ENCODE results near the gene LECT2.

DNA sequence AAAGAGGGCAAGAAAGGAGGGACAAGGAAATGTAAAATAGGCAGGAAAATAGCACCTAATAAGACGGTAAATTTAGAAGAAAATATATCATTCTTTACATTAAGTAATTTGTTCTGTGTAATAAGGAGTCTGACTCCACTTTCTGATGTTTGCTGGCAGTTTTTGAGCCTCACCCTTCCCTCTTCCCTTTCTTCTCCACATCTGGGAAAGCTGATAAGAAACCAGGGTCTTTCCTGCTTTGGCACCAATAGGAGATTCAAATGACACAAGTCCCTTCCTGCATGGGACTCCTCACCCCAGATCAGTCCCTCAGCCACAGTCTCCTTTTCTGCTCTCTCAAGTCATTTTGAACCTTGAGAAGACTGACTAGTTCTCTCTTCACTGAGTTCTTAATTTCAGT is 31.2 kb upstream of the LECT2 start:
- no peak for TF ChIP-seq SUZ12 (IDR thresholded peaks at IDR 0.05)
- no peak for TF ChIP-seq NFRKB (IDR thresholded peaks at IDR 0.05)
- no peak for TF ChIP-seq HDGF (IDR thresholded peaks at IDR 0.05; ENCODE audit: borderline replicate concordance)
- no peak for TF ChIP-seq FOXM1 (IDR thresholded peaks at IDR 0.05; ENCODE audit: borderline replicate concordance)
- no peak for TF ChIP-seq ARNT (IDR thresholded peaks at IDR 0.05)
- TF ChIP-seq ZNF384 (IDR thresholded peaks at IDR 0.05): no peak
- TF ChIP-seq L3MBTL2 (conservative IDR thresholded peaks at IDR 0.05): no peak
- no peak for TF ChIP-seq ELF4 (IDR thresholded peaks at IDR 0.05)
- TF ChIP-seq BHLHE40 (IDR thresholded peaks at IDR 0.05; ENCODE audit: borderline replicate concordance): no peak
